OCI-LY1 (cell line): Measurements from ENCODE around the gene IQUB.

Source experiments
- EZH2 ChIP-seq: fragments of 200-600 bp; sonication (generic), shearing (Covaris generic); IDR thresholded peaks from 2 replicates; pipeline ENCODE4 v1.8.0; 2017; ENCODE audit warnings: borderline replicate concordance, mixed run types, mild to moderate bottlenecking, antibody characterized with exemption, low read length, moderate library complexity, mixed read lengths
- TF ChIP-seq, protein P1 (sequence below): fragments of 200-600 bp; sonication (generic), shearing (Covaris generic); IDR thresholded peaks from 2 replicates; pipeline ENCODE4 v1.5.1; 2017; ENCODE audit warnings: mild to moderate bottlenecking, antibody characterized with exemption, low read length, moderate library complexity, mixed read lengths

DNA sequence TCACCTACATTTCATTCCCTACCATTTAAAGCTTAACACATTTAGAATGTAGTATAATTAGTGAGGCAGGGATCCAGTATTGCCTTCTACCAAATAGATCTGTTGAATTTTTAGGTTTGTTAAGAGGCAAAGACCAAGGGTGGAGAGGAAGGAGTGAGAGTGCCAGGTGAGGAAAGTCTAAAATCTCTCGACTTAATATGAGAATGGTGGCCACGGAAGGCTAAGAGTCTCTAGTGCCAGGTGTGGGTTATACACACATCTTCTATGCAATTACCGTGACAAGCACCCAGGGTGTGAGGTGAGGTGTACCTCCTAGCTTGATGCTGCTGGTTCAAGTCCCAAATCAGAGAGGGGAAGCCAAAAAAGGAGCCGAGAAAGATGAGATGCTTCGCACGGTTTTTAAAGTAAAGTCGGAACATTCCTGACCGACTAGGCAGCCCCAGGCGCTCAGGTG is 439 bp downstream of the IQUB start:
- TF ChIP-seq, protein P1, sequence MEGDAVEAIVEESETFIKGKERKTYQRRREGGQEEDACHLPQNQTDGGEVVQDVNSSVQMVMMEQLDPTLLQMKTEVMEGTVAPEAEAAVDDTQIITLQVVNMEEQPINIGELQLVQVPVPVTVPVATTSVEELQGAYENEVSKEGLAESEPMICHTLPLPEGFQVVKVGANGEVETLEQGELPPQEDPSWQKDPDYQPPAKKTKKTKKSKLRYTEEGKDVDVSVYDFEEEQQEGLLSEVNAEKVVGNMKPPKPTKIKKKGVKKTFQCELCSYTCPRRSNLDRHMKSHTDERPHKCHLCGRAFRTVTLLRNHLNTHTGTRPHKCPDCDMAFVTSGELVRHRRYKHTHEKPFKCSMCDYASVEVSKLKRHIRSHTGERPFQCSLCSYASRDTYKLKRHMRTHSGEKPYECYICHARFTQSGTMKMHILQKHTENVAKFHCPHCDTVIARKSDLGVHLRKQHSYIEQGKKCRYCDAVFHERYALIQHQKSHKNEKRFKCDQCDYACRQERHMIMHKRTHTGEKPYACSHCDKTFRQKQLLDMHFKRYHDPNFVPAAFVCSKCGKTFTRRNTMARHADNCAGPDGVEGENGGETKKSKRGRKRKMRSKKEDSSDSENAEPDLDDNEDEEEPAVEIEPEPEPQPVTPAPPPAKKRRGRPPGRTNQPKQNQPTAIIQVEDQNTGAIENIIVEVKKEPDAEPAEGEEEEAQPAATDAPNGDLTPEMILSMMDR: no peak
- TF ChIP-seq EZH2: no peak
